Hepatocyte (in vitro differentiated cells): ENCODE data around the gene AKIP1. TPM values are rescaled to one million over a fixed set of nuclear protein-coding genes. Genes with fewer than 3 reads are reported as not detected.

Experiments
- DNase-seq: peaks from one replicate; pipeline ENCODE4 v3.0.0-alpha.2; 2016; ENCODE audit warnings: low spot score
- H2AFZ ChIP-seq: fragments of 200-600 bp; sonication (generic); 2 replicates; pipeline ENCODE4 v1.6.0; 2016; ENCODE audit warnings: antibody characterized with exemption, mild to moderate bottlenecking
- H3K27ac ChIP-seq: fragments of 200-600 bp; sonication (generic); 2 replicates; pipeline ENCODE4 v1.5.1; 2016; ENCODE audit warnings: mild to moderate bottlenecking
- H3K27me3 ChIP-seq: fragments of 200-600 bp; sonication (generic); 2 replicates; pipeline ENCODE4 v1.6.1; 2016
- H3K36me3 ChIP-seq: fragments of 200-600 bp; sonication (generic); replicated peaks from 2 replicates; pipeline ENCODE4 v1.5.1; 2016; ENCODE audit warnings: low read depth; ENCODE audit not compliant: insufficient read depth
- H3K4me1 ChIP-seq: fragments of 200-600 bp; sonication (generic); 2 replicates; pipeline ENCODE4 v1.5.1; 2016; ENCODE audit warnings: mild to moderate bottlenecking, moderate library complexity; ENCODE audit not compliant: insufficient read depth
- H3K4me2 ChIP-seq: fragments of 200-600 bp; sonication (generic); 2 replicates; pipeline ENCODE4 v1.6.0; 2016
- H3K4me3 ChIP-seq: fragments of 200-600 bp; sonication (generic); 2 replicates; pipeline ENCODE4 v1.5.1; 2016; ENCODE audit warnings: mild to moderate bottlenecking
- H3K79me2 ChIP-seq: fragments of 200-600 bp; sonication (generic); 2 replicates; pipeline ENCODE4 v1.6.0; 2017; ENCODE audit warnings: mild to moderate bottlenecking
- H3K9me2 ChIP-seq: fragments of 200-600 bp; sonication (generic); replicated peaks from 2 replicates; pipeline ENCODE4 v1.6.0; 2017; ENCODE audit warnings: mild to moderate bottlenecking; ENCODE audit not compliant: insufficient read depth
- H3K9me3 ChIP-seq: fragments of 200-600 bp; sonication (generic); 2 replicates; pipeline ENCODE4 v1.5.1; 2016; ENCODE audit warnings: low read depth, mild to moderate bottlenecking
- H4K20me1 ChIP-seq: fragments of 200-600 bp; sonication (generic); 2 replicates; pipeline ENCODE4 v1.6.0; 2016; ENCODE audit warnings: mild to moderate bottlenecking; ENCODE audit not compliant: insufficient read depth, poor library complexity, severe bottlenecking
- EZH2 ChIP-seq: fragments of 200-600 bp; sonication (generic); IDR thresholded peaks from 2 replicates; pipeline ENCODE4 v1.6.1; 2016; ENCODE audit warnings: antibody characterized with exemption, mild to moderate bottlenecking, borderline replicate concordance
- EZH2phosphoT487 ChIP-seq: fragments of 200-600 bp; sonication (generic); IDR thresholded peaks from one replicate; pipeline ENCODE4 v1.6.1; 2018; ENCODE audit warnings: antibody characterized with exemption, mild to moderate bottlenecking, low read depth, moderate library complexity; ENCODE audit not compliant: unreplicated experiment, severe bottlenecking
- WGBS: methylation state at CpG from one replicate; pipeline ENCODE4 v1.1.6; 2016; ENCODE audit warnings: low lambda C conversion rate; ENCODE audit errors: missing lambda C conversion rate; 5-methylcytosine and 5-hydroxymethylcytosine counted together
- polyA plus RNA-seq: library from polyadenylated mRNA; unstranded; fragments of >200 nt; fragmentation: Nextera tagmentation; extraction: Ambion mirVana; gene quantifications from 2 replicates; pipeline ENCODE4 v1.2.1, GENCODE V29; 2016
- total RNA-seq: library from RNA; depleted of rRNA; stranded (reverse); fragments of >200 nt; gene quantifications from 2 replicates; pipeline ENCODE4 v1.2.3, GENCODE V29; 2014
- TF ChIP-seq, protein P1 (sequence below): fragments of 200-600 bp; sonication (generic); IDR thresholded peaks from 2 replicates; pipeline ENCODE4 v1.5.1; 2016; ENCODE audit warnings: antibody characterized with exemption, mild to moderate bottlenecking; ENCODE audit not compliant: poor library complexity

Gene AKIP1
- total and polyA plus RNA-seq, 2 experiments from 2014 or later: 31.3 to 32.2 TPM

DNA sequence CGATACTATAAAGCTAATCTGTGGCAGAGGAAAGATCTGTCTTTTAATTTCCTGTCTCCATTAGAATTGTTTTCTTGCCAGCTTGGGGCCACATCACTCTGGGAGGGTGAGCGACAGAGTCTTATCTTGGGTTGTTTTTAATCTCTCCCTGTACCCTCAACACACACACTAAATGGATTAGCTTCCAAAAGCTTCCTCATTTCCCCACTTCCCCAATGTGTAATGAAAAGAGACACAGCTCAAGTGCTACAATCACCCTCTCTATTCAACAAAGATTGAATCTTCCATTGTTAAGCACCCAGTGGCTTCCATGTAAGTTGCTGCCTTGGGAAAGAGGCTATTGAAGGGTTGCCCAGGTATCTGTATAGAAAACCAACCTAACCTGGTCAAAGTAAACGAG is 37.9 kb downstream of the AKIP1 start:
- Histone ChIP-seq H3K79me2 (no peaks in the 10 kb centered on the region), H3K36me3 (no peaks in the 10 kb centered on the region), H3K27me3 (no peaks in the 10 kb centered on the region), H3K9me2 (no peaks in the 10 kb centered on the region), H3K4me3 (no peak overlapping the region), H3K9me3 (no peaks in the 10 kb centered on the region), H3K4me1 (no peaks in the 10 kb centered on the region), H2AFZ (no peak overlapping the region), H3K4me2 (no peak overlapping the region), H3K27ac (no peak overlapping the region), H4K20me1 (no peaks in the 10 kb centered on the region)
- WGBS: 81% methylated on average over 3 of the region's 3 CpGs
- TF ChIP-seq EZH2phosphoT487 (no peak), EZH2 (no peak)
- TF ChIP-seq, protein P1, sequence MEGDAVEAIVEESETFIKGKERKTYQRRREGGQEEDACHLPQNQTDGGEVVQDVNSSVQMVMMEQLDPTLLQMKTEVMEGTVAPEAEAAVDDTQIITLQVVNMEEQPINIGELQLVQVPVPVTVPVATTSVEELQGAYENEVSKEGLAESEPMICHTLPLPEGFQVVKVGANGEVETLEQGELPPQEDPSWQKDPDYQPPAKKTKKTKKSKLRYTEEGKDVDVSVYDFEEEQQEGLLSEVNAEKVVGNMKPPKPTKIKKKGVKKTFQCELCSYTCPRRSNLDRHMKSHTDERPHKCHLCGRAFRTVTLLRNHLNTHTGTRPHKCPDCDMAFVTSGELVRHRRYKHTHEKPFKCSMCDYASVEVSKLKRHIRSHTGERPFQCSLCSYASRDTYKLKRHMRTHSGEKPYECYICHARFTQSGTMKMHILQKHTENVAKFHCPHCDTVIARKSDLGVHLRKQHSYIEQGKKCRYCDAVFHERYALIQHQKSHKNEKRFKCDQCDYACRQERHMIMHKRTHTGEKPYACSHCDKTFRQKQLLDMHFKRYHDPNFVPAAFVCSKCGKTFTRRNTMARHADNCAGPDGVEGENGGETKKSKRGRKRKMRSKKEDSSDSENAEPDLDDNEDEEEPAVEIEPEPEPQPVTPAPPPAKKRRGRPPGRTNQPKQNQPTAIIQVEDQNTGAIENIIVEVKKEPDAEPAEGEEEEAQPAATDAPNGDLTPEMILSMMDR: no peak
- DNase-seq: no peak

DNA sequence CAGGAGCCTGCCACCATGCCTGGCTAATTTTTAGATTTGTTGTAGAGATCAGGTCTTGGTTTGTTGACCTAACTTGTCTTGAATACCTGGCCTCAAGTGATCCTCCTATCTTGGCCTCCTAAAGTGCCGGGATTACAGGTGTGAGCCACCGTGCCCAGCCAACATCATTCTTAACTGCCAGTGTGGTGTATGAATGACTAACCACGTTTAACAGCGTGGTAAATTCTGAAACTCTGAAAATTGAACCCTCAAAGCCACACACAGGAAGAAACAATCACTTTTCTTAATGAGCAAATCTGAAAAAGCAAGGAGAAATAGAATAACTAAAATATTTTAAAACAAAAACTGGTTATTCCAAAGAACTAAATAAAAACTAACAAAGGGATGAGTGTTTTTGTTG is 45.9 kb downstream of the AKIP1 start:
- WGBS: 94% methylated on average over 4 of the region's 4 CpGs
- no peaks in the 10 kb centered on the region for H3K36me3 ChIP-seq
- no peaks in the 10 kb centered on the region for H3K27me3 ChIP-seq
- peaks cover 34% of the 10 kb centered on the region for H3K79me2 ChIP-seq
- H3K9me2 ChIP-seq: no peaks in the 10 kb centered on the region
- H3K27ac ChIP-seq: no peak overlapping the region
- no peaks in the 10 kb centered on the region for H3K9me3 ChIP-seq
- H4K20me1 ChIP-seq: no peaks in the 10 kb centered on the region
- no peak overlapping the region for H3K4me2 ChIP-seq
- no peaks in the 10 kb centered on the region for H3K4me1 ChIP-seq
- TF ChIP-seq, protein P1: no peak
- TF ChIP-seq EZH2phosphoT487 (no peak), EZH2 (no peak)
- no peak for DNase-seq
- no peak overlapping the region for H3K4me3 ChIP-seq
- H2AFZ ChIP-seq: no peak overlapping the region

DNA sequence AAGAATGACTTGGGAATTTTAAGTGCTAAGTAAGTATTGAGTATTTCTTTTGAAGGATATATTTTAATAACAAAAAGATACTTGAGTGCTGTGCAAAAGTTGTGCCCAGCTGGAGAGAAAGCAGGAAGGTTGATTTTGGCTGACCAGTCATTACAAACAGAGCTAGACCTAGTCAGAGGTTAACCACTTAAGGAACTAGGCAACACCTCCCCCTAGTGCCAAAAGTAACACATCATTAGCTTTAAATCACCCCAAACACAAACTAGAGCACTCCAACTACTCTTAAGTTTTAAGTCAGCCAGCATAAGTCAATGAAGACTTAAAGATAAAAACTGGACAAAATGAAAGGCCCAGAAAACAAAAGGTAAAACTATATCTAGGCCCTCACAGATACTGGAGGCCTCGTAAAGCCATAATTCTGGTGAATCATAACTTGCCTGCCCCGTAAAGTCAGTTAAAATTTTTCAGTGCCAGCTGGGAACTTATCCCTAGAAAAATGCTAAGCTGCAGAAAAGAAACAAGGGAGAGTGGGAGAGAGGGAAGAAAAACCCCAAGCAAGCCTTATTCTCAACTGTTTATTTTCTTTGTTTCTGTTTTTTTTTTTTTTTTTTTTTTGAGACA is 48.7 kb downstream of the AKIP1 start:
- Histone ChIP-seq H4K20me1 (no peaks in the 10 kb centered on the region), H3K27me3 (no peaks in the 10 kb centered on the region), H3K36me3 (no peaks in the 10 kb centered on the region), H3K79me2 (peaks cover 54% of the 10 kb centered on the region), H2AFZ (no peak overlapping the region), H3K9me3 (no peaks in the 10 kb centered on the region), H3K4me2 (no peak overlapping the region), H3K4me1 (peaks cover 4% of the 10 kb centered on the region), H3K9me2 (no peaks in the 10 kb centered on the region), H3K4me3 (no peak overlapping the region), H3K27ac (peak overlapping the region; percentile 26)
- WGBS: 34% methylated on average over 2 of the region's 2 CpGs
- peak; percentile 77 for DNase-seq
- TF ChIP-seq, protein P1: peak; percentile 60
- TF ChIP-seq EZH2phosphoT487: no peak
- no peak for TF ChIP-seq EZH2
